Endothelial cell of umbilical vein (primary cell): ENCODE data around the gene COL6A3. TPM values are rescaled to one million over a fixed set of nuclear protein-coding genes. Genes with fewer than 3 reads are reported as not detected.

Source experiments
- BruUV-seq: library from RNA; stranded (reverse); fragments of 400-500 nt; replicated peaks from 2 replicates; lab custom pipeline; 2021; lab: Mats Ljungman, UMichigan
- CTCF ChIA-PET: fragments of 300-600, 350-600 bp; sonication (Branson Sonifier 250); formaldehyde crosslinking; loops from one replicate; lab custom pipeline; 2021; ENCODE audit warnings: antibody characterized with exemption, inconsistent platforms; lab: Charles Lee
- POLR2A ChIA-PET: fragments of 300-600, 350-600 bp; sonication (Branson Sonifier 250); formaldehyde crosslinking; loops from one replicate; lab custom pipeline; 2021; ENCODE audit warnings: antibody characterized with exemption, inconsistent platforms; lab: Charles Lee
- DNase-seq: peaks from one replicate; pipeline ENCODE4 v3.0.0-alpha.2; 2011; ENCODE audit warnings: low read depth, low spot score
- FAIRE-seq: peaks from 2 replicates; lab custom pipeline; 2011; peaks lifted over from hg19 to GRCh38; lab: Jason Lieb, UNC
- H2AFZ ChIP-seq: 2 replicates; pipeline ENCODE4 v1.6.0; 2012; ENCODE audit warnings: low read depth, low read length, control low read depth, inconsistent platforms
- H3K27ac ChIP-seq: 2 replicates; pipeline ENCODE4 v1.5.1; 2011; ENCODE audit warnings: low read depth, mild to moderate bottlenecking, control low read depth, low read length, moderate library complexity; ENCODE audit not compliant: insufficient read depth
- H3K27me3 ChIP-seq, 2 experiments: 2 replicates each; pipeline versions ENCODE4 v1.6.0 to v1.6.1; 2011; ENCODE audit warnings: low read length in 2 of 2, mixed read lengths in 1 of 2; ENCODE audit not compliant: control insufficient read depth in 2 of 2, insufficient read depth in 2 of 2
- H3K36me3 ChIP-seq, 2 experiments: 2 replicates in 1 of 2; 3 replicates in 1 of 2; pipeline ENCODE4 v1.5.1; 2011; ENCODE audit warnings: low read length in 2 of 2, mild to moderate bottlenecking in 1 of 2, moderate library complexity in 1 of 2; ENCODE audit not compliant: control insufficient read depth in 2 of 2, insufficient read depth in 2 of 2; ENCODE audit errors: extremely low read depth in 1 of 2
- H3K4me1 ChIP-seq: 3 replicates; pipeline ENCODE4 v1.5.1; 2011; ENCODE audit warnings: mild to moderate bottlenecking, low read length; ENCODE audit not compliant: control insufficient read depth, insufficient read depth; ENCODE audit errors: extremely low read depth
- H3K4me2 ChIP-seq: 2 replicates; pipeline ENCODE4 v1.6.1; 2011; ENCODE audit warnings: low read length, control low read depth, mixed read lengths; ENCODE audit not compliant: insufficient read depth
- H3K4me3 ChIP-seq, 3 experiments: fragments of 200-600 bp in 1 of 3; sonication (generic), shearing (Covaris generic) in 1 of 3; replicated peaks in 1 of 3; 2 replicates each; pipeline ENCODE4 v1.5.1; 2011 to 2016; ENCODE audit warnings: control low read depth in 3 of 3, low read length in 3 of 3, mild to moderate bottlenecking in 2 of 3, inconsistent platforms in 1 of 3, low read depth in 1 of 3, moderate library complexity in 1 of 3; ENCODE audit not compliant: insufficient read depth in 1 of 3
- H3K79me2 ChIP-seq: 2 replicates; pipeline ENCODE4 v1.6.0; 2012; ENCODE audit warnings: low read length, inconsistent platforms; ENCODE audit not compliant: control insufficient read depth, insufficient read depth
- H3K9ac ChIP-seq: replicated peaks from 2 replicates; pipeline ENCODE3; 2011; ENCODE audit warnings: low read length, control low read depth; ENCODE audit not compliant: insufficient read depth; ENCODE audit errors: extremely low read depth
- H3K9me1 ChIP-seq: replicated peaks from 3 replicates; pipeline ENCODE4 v1.6.0; 2011; ENCODE audit warnings: mild to moderate bottlenecking, low read length; ENCODE audit not compliant: control insufficient read depth, insufficient read depth; ENCODE audit errors: extremely low read depth
- H3K9me3 ChIP-seq: replicated peaks from 2 replicates; pipeline ENCODE4 v1.5.1; 2012; ENCODE audit warnings: low read length, inconsistent platforms; ENCODE audit not compliant: control insufficient read depth, insufficient read depth
- H4K20me1 ChIP-seq: replicated peaks from 2 replicates; pipeline ENCODE3; 2011; ENCODE audit warnings: mild to moderate bottlenecking, low read length; ENCODE audit not compliant: control insufficient read depth, insufficient read depth; ENCODE audit errors: extremely low read depth
- CTCF ChIP-seq, 2 donors: IDR thresholded peaks; 1 replicate in 1 of 2; 2 replicates in 1 of 2; pipeline ENCODE4 v1.5.1; 2011; ENCODE audit warnings: low read length in 2 of 2, mild to moderate bottlenecking in 2 of 2, moderate library complexity in 2 of 2, control low read depth in 1 of 2, inconsistent platforms in 1 of 2, low read depth in 1 of 2; ENCODE audit not compliant: insufficient read depth in 1 of 2; ENCODE audit errors: extremely low read depth in 1 of 2
- EZH2 ChIP-seq: IDR thresholded peaks from 2 replicates; pipeline ENCODE4 v1.6.1; 2012; ENCODE audit warnings: borderline replicate concordance, low read depth, mild to moderate bottlenecking, moderate library complexity, low read length, inconsistent platforms; ENCODE audit not compliant: severe bottlenecking
- FOS ChIP-seq: IDR thresholded peaks from 2 replicates; pipeline ENCODE4 v1.6.1; 2011; ENCODE audit warnings: mild to moderate bottlenecking, low read length, moderate library complexity, borderline replicate concordance; ENCODE audit not compliant: insufficient read depth
- GATA2 ChIP-seq: IDR thresholded peaks from 2 replicates; pipeline ENCODE4 v1.7.0; 2011; ENCODE audit warnings: low read depth, mild to moderate bottlenecking, moderate library complexity, mixed read lengths, low read length; ENCODE audit not compliant: insufficient read length, insufficient read depth
- JUN ChIP-seq: IDR thresholded peaks from 2 replicates; pipeline ENCODE4 v1.6.1; 2011; ENCODE audit warnings: borderline replicate concordance, low read depth; ENCODE audit not compliant: insufficient read length, insufficient read depth
- MAX ChIP-seq: IDR thresholded peaks from 2 replicates; pipeline ENCODE4 v1.6.1; 2011; ENCODE audit not compliant: insufficient read depth, insufficient read length
- MYC ChIP-seq: IDR thresholded peaks from one replicate; pipeline ENCODE4 v1.6.1; 2011; ENCODE audit warnings: mild to moderate bottlenecking, low read depth, low read length
- POLR2A ChIP-seq: IDR thresholded peaks from 2 replicates; pipeline ENCODE4 v1.6.1; 2012; ENCODE audit warnings: low read depth, mild to moderate bottlenecking, control low read depth, low read length
- POLR2AphosphoS5 ChIP-seq: IDR thresholded peaks from 2 replicates; pipeline ENCODE4 v1.6.1; 2012; ENCODE audit warnings: low read depth, mild to moderate bottlenecking, control low read depth, low read length, moderate library complexity; ENCODE audit not compliant: insufficient read depth
- dilution Hi-C: fragments of 300-500 bp; cut with MboI; formaldehyde crosslinking; loops from one replicate; pipeline ENCODE4 v1.15.0; 2019; ENCODE audit warnings: low sequenced_read_pairs; ENCODE audit not compliant: extremely low pct_ligation_motif_present
- intact Hi-C: fragments of 100-400 bp; cut with micrococcal nuclease; formaldehyde crosslinking; loops from one replicate; pipeline ENCODE4 v1.10.0; 2022
- polyA plus RNA-seq, 4 experiments: library from polyadenylated mRNA; depleted of rRNA in 3 of 4; stranded (reverse) in 3 of 4; unstranded in 1 of 4; fragments of >200 nt; gene quantifications; 2 replicates each; pipeline versions ENCODE4 v1.2.1 to v1.2.3, GENCODE V29; 2011 to 2012; ENCODE audit warnings: missing spikeins in 1 of 4
- total RNA-seq: library from RNA; stranded (reverse); gene quantifications from 2 replicates; pipeline ENCODE4 v1.2.3, GENCODE V29; 2021

The COL6A3 gene
- total and polyA plus RNA-seq, 2 donors (not counting 3 experiments of a cell fraction or from before 2014, with no cell fraction given) = 0.03 TPM; not detected in 1

- Histone ChIP-seq H3K9me3 (no peaks in the 10 kb centered on the region), H3K36me3 (no peaks in the 10 kb centered on the region), H3K27me3 (peaks cover 40 to 44% of the 10 kb centered on the region in 2 experiments), H3K9ac (no peak overlapping the region), H3K4me1 (peaks cover 11% of the 10 kb centered on the region), H4K20me1 (no peaks in the 10 kb centered on the region), H3K4me3 (no peak overlapping the region), H3K27ac (no peak overlapping the region), H2AFZ (no peak overlapping the region), H3K9me1 (no peaks in the 10 kb centered on the region), H3K4me2 (no peak overlapping the region), H3K79me2 (no peaks in the 10 kb centered on the region)
- DNase-seq (no peak), FAIRE-seq (no peak)
- TF ChIP-seq FOS (no peak), MAX (no peak), EZH2 (no peak), JUN (no peak), GATA2 (no peak), MYC (no peak), CTCF (IDR thresholded peaks at IDR 0.05; ENCODE audit: extremely low read depth in 1 of 2, insufficient read depth in 1 of 2, low read depth in 1 of 2, low read length in 2 of 2) (no peak), POLR2AphosphoS5 (no peak), POLR2A (no peak)
- dilution Hi-C loops (no loop called here), intact Hi-C loops (no loop called here)
- CTCF ChIA-PET = interaction anchor here (1.4 to 1.7 kb wide), 2 partner anchors 37 to 54 kb away, joined by 5 to 9 read pairs; no protein-coding TSS in a partner anchor
- no TSS peak for BruUV-seq
- POLR2A ChIA-PET = no interaction called here
Observed at GRCh38 chr2:237458519-237458918, 44.6 kb upstream of the COL6A3 start.
